SH-SY5Y (cell line): Measurements from ENCODE around the gene PRKCH.

Source experiments
- GATA2 ChIP-seq: IDR thresholded peaks from 2 replicates; pipeline ENCODE4 v1.6.1; 2011; ENCODE audit warnings: mild to moderate bottlenecking, low read depth, low read length
- GATA3 ChIP-seq: IDR thresholded peaks from 2 replicates; pipeline ENCODE4 v1.6.1; 2011; ENCODE audit warnings: low read depth, mild to moderate bottlenecking, low read length, moderate library complexity

DNA sequence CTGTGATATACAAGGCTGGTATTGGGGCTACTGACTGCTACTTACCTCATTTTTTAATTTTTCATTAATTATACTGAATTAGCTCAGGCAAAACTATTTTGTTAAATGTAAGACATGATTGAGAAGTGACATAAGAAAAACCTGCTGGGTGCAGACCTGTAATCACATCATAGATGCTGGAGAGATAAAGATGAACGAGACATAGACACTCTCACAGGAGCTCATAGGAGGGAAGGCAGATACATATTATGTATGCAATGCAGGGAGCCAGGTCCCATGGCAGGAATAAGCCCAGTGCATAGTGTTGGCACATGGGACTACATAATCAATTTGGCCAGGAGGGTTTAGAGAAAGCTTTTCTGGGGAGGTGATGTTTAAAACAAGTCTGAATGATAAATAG lies 74.9 kb downstream of the PRKCH start:
- TF ChIP-seq GATA2 (no peak), GATA3 (no peak)
